Measurements from ENCODE around the gene RARS2. TPM values are rescaled to one million over a fixed set of nuclear protein-coding genes. Genes with fewer than 3 reads are reported as not detected.

The RARS2 gene
- total and polyA plus RNA-seq, 9 of the 15 experiments (the other 6 are each of a cell fraction or from before 2014, with no cell fraction given): 30.0 to 92.7 (median 43.4) TPM

GRCh38 chr6:87589693-87590416 is at the start of gene RARS2, which contains the start of gene ORC3 (continued):
- TF ChIP-seq ELK1 (CRISPR knock-in tag; IDR thresholded peaks at IDR 0.05) (0 out of 2 replicates have a peak, but pooled peaks have one; percentile 42), GATAD2A (IDR thresholded peaks at IDR 0.05) (no peak), ZNF316 (IDR thresholded peaks at IDR 0.05) (peak; percentile 65), ATF1 (CRISPR knock-in tag; IDR thresholded peaks at IDR 0.05) (no peak), ATF1 (tag; IDR thresholded peaks at IDR 0.05) (peak; percentile 90), ESRRA (IDR thresholded peaks at IDR 0.05; ENCODE audit: borderline replicate concordance, low read depth) (peak; percentile 57; the same call in 1 of the 2 replicates), NEUROD1 (IDR thresholded peaks at IDR 0.05; ENCODE audit: borderline replicate concordance, low read depth, low read length, partially characterized antibody) (peak; percentile 64), RNF219 (CRISPR knock-in tag; IDR thresholded peaks at IDR 0.05) (no peak), KLF13 (tag; IDR thresholded peaks at IDR 0.05; ENCODE audit: borderline replicate concordance, low read depth) (peak; percentile 44; the same call in 1 of the 2 replicates), PBX2 (CRISPR knock-in tag; IDR thresholded peaks at IDR 0.05; ENCODE audit: low read depth) (no peak), PBX2 (tag; conservative IDR thresholded peaks at IDR 0.05; ENCODE audit: low read depth) (no peak), ZNF740 (CRISPR knock-in tag; IDR thresholded peaks at IDR 0.05) (no peak; the same call in none of the 2 replicates), ZNF740 (tag; IDR thresholded peaks at IDR 0.05) (no peak), THAP7 (CRISPR knock-in tag; IDR thresholded peaks at IDR 0.05) (no peak), GTF2E2 (tag; IDR thresholded peaks at IDR 0.05) (0 out of 2 replicates have a peak, but pooled peaks have one; percentile 53)

Measured in K562 (cell line).